ENCODE data around the gene IMMP2L. TPM values are rescaled to one million over a fixed set of nuclear protein-coding genes. Genes with fewer than 3 reads are reported as not detected.

Gene IMMP2L
- total RNA-seq, 2 donors from 2014 or later, result 10.9 to 12.7 TPM

- DNase-seq (ENCODE audit: low spot score), result no peak
- Mint-ChIP-seq H3K9me3 (peaks cover 19% of the 10 kb centered on the region), H3K4me3 (no peak overlapping the region), H3K4me1 (ENCODE audit: low read depth in 2 of 2) (no peaks in the 10 kb centered on the region), H3K36me3 (no peaks in the 10 kb centered on the region), H3K27ac (no peak overlapping the region), H3K27me3 (no peaks in the 10 kb centered on the region)
- no peak for ATAC-seq
Measured at GRCh38 chr7:110637252-110637651, 925.0 kb downstream of the IMMP2L start.

GRCh38 chr7:110633313-110633712 lies 929.0 kb downstream of the IMMP2L start:
- no peak overlapping the region for H3K27ac Mint-ChIP-seq
- peaks cover 10% of the 10 kb centered on the region for H3K9me3 Mint-ChIP-seq
- H3K4me3 Mint-ChIP-seq, result no peak overlapping the region
- no peak for ATAC-seq
- DNase-seq (ENCODE audit: low spot score), result no peak
- no peaks in the 10 kb centered on the region for H3K27me3 Mint-ChIP-seq
- no peaks in the 10 kb centered on the region for H3K36me3 Mint-ChIP-seq
- no peaks in the 10 kb centered on the region for H3K4me1 Mint-ChIP-seq (ENCODE audit: low read depth in 2 of 2)

- no peak for ATAC-seq
- Mint-ChIP-seq H3K9me3 (peaks cover 8% of the 10 kb centered on the region), H3K36me3 (no peaks in the 10 kb centered on the region), H3K27ac (no peak overlapping the region), H3K27me3 (no peaks in the 10 kb centered on the region), H3K4me3 (no peak overlapping the region), H3K4me1 (ENCODE audit: low read depth in 2 of 2) (no peaks in the 10 kb centered on the region)
- no peak for DNase-seq (ENCODE audit: low spot score)
Measured at GRCh38 chr7:110626414-110626813, 935.9 kb downstream of the IMMP2L start.

GRCh38 chr7:110625294-110625693 lies 937.0 kb downstream of the IMMP2L start:
- no peaks in the 10 kb centered on the region for H3K4me1 Mint-ChIP-seq (ENCODE audit: low read depth in 2 of 2)
- ATAC-seq (no peak), DNase-seq (ENCODE audit: low spot score) (no peak)
- peaks cover 12% of the 10 kb centered on the region for H3K9me3 Mint-ChIP-seq
- H3K27ac Mint-ChIP-seq, result no peak overlapping the region
- no peaks in the 10 kb centered on the region for H3K36me3 Mint-ChIP-seq
- H3K4me3 Mint-ChIP-seq, result no peak overlapping the region
- H3K27me3 Mint-ChIP-seq, result no peaks in the 10 kb centered on the region

GRCh38 chr7:110623436-110623835 lies 938.9 kb downstream of the IMMP2L start:
- no peak overlapping the region for H3K27ac Mint-ChIP-seq
- no peaks in the 10 kb centered on the region for H3K36me3 Mint-ChIP-seq
- no peaks in the 10 kb centered on the region for H3K4me1 Mint-ChIP-seq (ENCODE audit: low read depth in 2 of 2)
- H3K9me3 Mint-ChIP-seq, result peaks cover 12% of the 10 kb centered on the region
- no peak for ATAC-seq
- no peak for DNase-seq (ENCODE audit: low spot score)
- no peak overlapping the region for H3K4me3 Mint-ChIP-seq
- no peaks in the 10 kb centered on the region for H3K27me3 Mint-ChIP-seq

- DNase-seq (ENCODE audit: low spot score) (no peak), ATAC-seq (no peak)
- Mint-ChIP-seq H3K36me3 (no peaks in the 10 kb centered on the region), H3K27me3 (no peaks in the 10 kb centered on the region), H3K4me3 (no peak overlapping the region), H3K4me1 (ENCODE audit: low read depth in 2 of 2) (no peaks in the 10 kb centered on the region), H3K9me3 (peaks cover 18% of the 10 kb centered on the region), H3K27ac (no peak overlapping the region)
Measured at GRCh38 chr7:110621289-110621688, 941.0 kb downstream of the IMMP2L start.

GRCh38 chr7:110620110-110620735 lies 942.1 kb downstream of the IMMP2L start:
- ATAC-seq (no peak), DNase-seq (ENCODE audit: low spot score) (no peak)
- H3K9me3 Mint-ChIP-seq, result peaks cover 21% of the 10 kb centered on the region
- no peak overlapping the region for H3K4me3 Mint-ChIP-seq
- H3K4me1 Mint-ChIP-seq (ENCODE audit: low read depth in 2 of 2), result no peaks in the 10 kb centered on the region
- no peaks in the 10 kb centered on the region for H3K36me3 Mint-ChIP-seq
- H3K27ac Mint-ChIP-seq, result no peak overlapping the region
- H3K27me3 Mint-ChIP-seq, result no peaks in the 10 kb centered on the region
